WTC11 (cell line): ENCODE data around the gene SSH2.

Experiments
- ATF3 ChIP-seq: sonication (generic); formaldehyde crosslinking; conservative IDR thresholded peaks from 2 replicates; pipeline ENCODE4 v1.8.1; 2022; ENCODE audit warnings: mild to moderate bottlenecking, missing genetic modification reagents
- ETV6 ChIP-seq: sonication (generic); formaldehyde crosslinking; IDR thresholded peaks from 2 replicates; pipeline ENCODE4 v1.8.1; 2022; ENCODE audit warnings: mild to moderate bottlenecking, missing genetic modification reagents
- JUN ChIP-seq: sonication (generic); formaldehyde crosslinking; IDR thresholded peaks from 2 replicates; pipeline ENCODE4 v1.8.0; 2023; ENCODE audit warnings: mild to moderate bottlenecking, missing genetic modification reagents
- ZNF232 ChIP-seq: sonication (generic); formaldehyde crosslinking; IDR thresholded peaks from 2 replicates; pipeline ENCODE4 v1.8.0; 2022; ENCODE audit warnings: mild to moderate bottlenecking, missing genetic modification reagents
- TF ChIP-seq, protein P1 (sequence below): fragments of 200-600 bp; IDR thresholded peaks from 2 replicates; pipeline ENCODE4 v1.8.0; 2022; ENCODE audit warnings: antibody characterized with exemption
- TF ChIP-seq, protein P2 (sequence below): sonication (generic); formaldehyde crosslinking; IDR thresholded peaks from 2 replicates; pipeline ENCODE4 v1.8.1; 2023; ENCODE audit warnings: mild to moderate bottlenecking, missing genetic modification reagents
- TF ChIP-seq, protein P3 (sequence below): sonication (generic); formaldehyde crosslinking; IDR thresholded peaks from 2 replicates; pipeline ENCODE4 v1.8.0; 2022; ENCODE audit warnings: mild to moderate bottlenecking, missing genetic modification reagents

- TF ChIP-seq, protein P1, sequence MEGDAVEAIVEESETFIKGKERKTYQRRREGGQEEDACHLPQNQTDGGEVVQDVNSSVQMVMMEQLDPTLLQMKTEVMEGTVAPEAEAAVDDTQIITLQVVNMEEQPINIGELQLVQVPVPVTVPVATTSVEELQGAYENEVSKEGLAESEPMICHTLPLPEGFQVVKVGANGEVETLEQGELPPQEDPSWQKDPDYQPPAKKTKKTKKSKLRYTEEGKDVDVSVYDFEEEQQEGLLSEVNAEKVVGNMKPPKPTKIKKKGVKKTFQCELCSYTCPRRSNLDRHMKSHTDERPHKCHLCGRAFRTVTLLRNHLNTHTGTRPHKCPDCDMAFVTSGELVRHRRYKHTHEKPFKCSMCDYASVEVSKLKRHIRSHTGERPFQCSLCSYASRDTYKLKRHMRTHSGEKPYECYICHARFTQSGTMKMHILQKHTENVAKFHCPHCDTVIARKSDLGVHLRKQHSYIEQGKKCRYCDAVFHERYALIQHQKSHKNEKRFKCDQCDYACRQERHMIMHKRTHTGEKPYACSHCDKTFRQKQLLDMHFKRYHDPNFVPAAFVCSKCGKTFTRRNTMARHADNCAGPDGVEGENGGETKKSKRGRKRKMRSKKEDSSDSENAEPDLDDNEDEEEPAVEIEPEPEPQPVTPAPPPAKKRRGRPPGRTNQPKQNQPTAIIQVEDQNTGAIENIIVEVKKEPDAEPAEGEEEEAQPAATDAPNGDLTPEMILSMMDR, result peak; percentile 96
- TF ChIP-seq, protein P2, sequence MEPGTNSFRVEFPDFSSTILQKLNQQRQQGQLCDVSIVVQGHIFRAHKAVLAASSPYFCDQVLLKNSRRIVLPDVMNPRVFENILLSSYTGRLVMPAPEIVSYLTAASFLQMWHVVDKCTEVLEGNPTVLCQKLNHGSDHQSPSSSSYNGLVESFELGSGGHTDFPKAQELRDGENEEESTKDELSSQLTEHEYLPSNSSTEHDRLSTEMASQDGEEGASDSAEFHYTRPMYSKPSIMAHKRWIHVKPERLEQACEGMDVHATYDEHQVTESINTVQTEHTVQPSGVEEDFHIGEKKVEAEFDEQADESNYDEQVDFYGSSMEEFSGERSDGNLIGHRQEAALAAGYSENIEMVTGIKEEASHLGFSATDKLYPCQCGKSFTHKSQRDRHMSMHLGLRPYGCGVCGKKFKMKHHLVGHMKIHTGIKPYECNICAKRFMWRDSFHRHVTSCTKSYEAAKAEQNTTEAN, result no peak
- TF ChIP-seq JUN (CRISPR knock-in tag) (no peak), ZNF232 (CRISPR knock-in tag) (no peak), ATF3 (CRISPR knock-in tag) (no peak), ETV6 (CRISPR knock-in tag) (no peak)
- TF ChIP-seq, protein P3, sequence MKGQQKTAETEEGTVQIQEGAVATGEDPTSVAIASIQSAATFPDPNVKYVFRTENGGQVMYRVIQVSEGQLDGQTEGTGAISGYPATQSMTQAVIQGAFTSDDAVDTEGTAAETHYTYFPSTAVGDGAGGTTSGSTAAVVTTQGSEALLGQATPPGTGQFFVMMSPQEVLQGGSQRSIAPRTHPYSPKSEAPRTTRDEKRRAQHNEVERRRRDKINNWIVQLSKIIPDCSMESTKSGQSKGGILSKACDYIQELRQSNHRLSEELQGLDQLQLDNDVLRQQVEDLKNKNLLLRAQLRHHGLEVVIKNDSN (CRISPR knock-in tag), result 0 out of 2 replicates have a peak, but pooled peaks have one; percentile 11
Measured at GRCh38 chr17:29591737-29592608, 338.1 kb downstream of the SSH2 start.
